DND-41 (cell line): ENCODE measurements around the gene LARP1B.
"Not testable (repeated sequence)": the region's sequence is repeated elsewhere in the genome, so short reads cannot be mapped to it uniquely, and the experiment has no call there.

Experiments used
- CTCF ChIP-seq: IDR thresholded peaks from 2 replicates; pipeline ENCODE4 v1.5.1; 2012; ENCODE audit warnings: borderline replicate concordance, low read length, moderate library complexity, mild to moderate bottlenecking; ENCODE audit not compliant: poor library complexity, severe bottlenecking; ENCODE audit errors: extremely low read depth
- EZH2 ChIP-seq: IDR thresholded peaks from 3 replicates; pipeline ENCODE4 v1.6.1; 2012; ENCODE audit warnings: borderline replicate concordance, low read depth, mild to moderate bottlenecking, moderate library complexity, low read length, inconsistent platforms; ENCODE audit not compliant: severe bottlenecking

DNA sequence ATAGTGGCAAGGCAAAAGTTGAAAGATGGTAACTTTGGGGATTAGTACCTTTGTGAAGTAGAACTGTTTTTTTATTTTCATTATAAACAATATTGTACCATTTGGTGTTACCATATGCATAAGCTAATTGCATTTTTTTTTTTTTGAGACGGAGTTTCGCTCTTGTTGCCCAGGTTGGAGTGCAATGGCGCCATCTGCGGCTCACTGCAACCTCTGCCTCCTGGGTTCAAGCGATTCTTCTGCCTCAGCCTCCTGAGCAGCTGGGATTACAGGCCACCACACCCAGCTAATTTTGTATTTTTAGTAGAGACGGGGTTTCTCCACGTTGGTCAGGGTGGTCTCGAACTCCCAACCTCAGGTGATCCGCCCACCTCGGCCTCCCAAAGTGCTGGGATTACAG is 9.9 kb upstream of the LARP1B start:
- peak; percentile 34 for TF ChIP-seq CTCF
- TF ChIP-seq EZH2 = not testable (repeated sequence)
